Dedifferentiated amniotic fluid mesenchymal stem cell (primary cell): ENCODE data around the gene TSKS.

Experiments
- DNase-seq: peaks from one replicate; pipeline ENCODE4 v3.0.0-alpha.2; 2016; ENCODE audit errors: extremely low spot score

TSKS gene

GRCh38 chr19:49795615-49796014 lies 32.5 kb upstream of the TSKS start:
- no peak for DNase-seq

GRCh38 chr19:49793561-49793840 lies 30.4 kb upstream of the TSKS start:
- DNase-seq = no peak

- no peak for DNase-seq
Measured at GRCh38 chr19:49792829-49793560, 29.9 kb upstream of the TSKS start.

- DNase-seq = no peak
Measured at GRCh38 chr19:49791776-49792445, 28.8 kb upstream of the TSKS start.

- no peak for DNase-seq
Measured at GRCh38 chr19:49790866-49791265, 27.8 kb upstream of the TSKS start.

- no peak for DNase-seq
Measured at GRCh38 chr19:49788857-49789256, 25.8 kb upstream of the TSKS start.

GRCh38 chr19:49787746-49788145 lies 24.6 kb upstream of the TSKS start:
- no peak for DNase-seq

- no peak for DNase-seq
Measured at GRCh38 chr19:49786376-49786820, 23.3 kb upstream of the TSKS start.

GRCh38 chr19:49782515-49782914 lies 19.4 kb upstream of the TSKS start:
- DNase-seq = no peak

- DNase-seq = no peak
Measured at GRCh38 chr19:49781394-49781793, 18.3 kb upstream of the TSKS start.

GRCh38 chr19:49780861-49781260 lies 17.8 kb upstream of the TSKS start:
- DNase-seq = no peak

- DNase-seq = no peak
Measured at GRCh38 chr19:49779731-49780555, 16.8 kb upstream of the TSKS start.

- DNase-seq = no peak
Measured at GRCh38 chr19:49776371-49776764, 13.3 kb upstream of the TSKS start.

- no peak for DNase-seq
Measured at GRCh38 chr19:49775742-49776370, 12.8 kb upstream of the TSKS start.

- no peak for DNase-seq
Measured at GRCh38 chr19:49774969-49775368, 11.9 kb upstream of the TSKS start.

GRCh38 chr19:49773663-49774350 lies 10.7 kb upstream of the TSKS start:
- no peak for DNase-seq

- DNase-seq = no peak
Measured at GRCh38 chr19:49772850-49773432, 9.8 kb upstream of the TSKS start.

- DNase-seq = no peak
Measured at GRCh38 chr19:49771674-49772139, 8.6 kb upstream of the TSKS start.

- no peak for DNase-seq
Measured at GRCh38 chr19:49770529-49770928, 7.4 kb upstream of the TSKS start.

- no peak for DNase-seq
Measured at GRCh38 chr19:49767967-49768581, 5.0 kb upstream of the TSKS start.

- DNase-seq = no peak
Measured at GRCh38 chr19:49767381-49767780, 4.3 kb upstream of the TSKS start.
